Mucosa of stomach (tissue), 1 donor: Measurements from ENCODE around the gene FZD7.

Source experiments
- H3K27me3 ChIP-seq: one replicate; pipeline ENCODE4 v1.7.0; 2013; ENCODE audit warnings: mild to moderate bottlenecking, low read length; ENCODE audit not compliant: control insufficient read depth, insufficient read depth
- H3K36me3 ChIP-seq: one replicate; pipeline ENCODE4 v1.7.0; 2013; ENCODE audit warnings: low read length; ENCODE audit not compliant: control insufficient read depth, insufficient read depth
- H3K4me1 ChIP-seq: one replicate; pipeline ENCODE4 v1.7.0; 2013; ENCODE audit warnings: mild to moderate bottlenecking, low read length; ENCODE audit not compliant: control insufficient read depth, insufficient read depth
- H3K4me3 ChIP-seq: one replicate; pipeline ENCODE4 v1.7.0; 2013; ENCODE audit warnings: low read length
- H3K9ac ChIP-seq: one replicate; pipeline ENCODE4 v1.7.0; 2013; ENCODE audit warnings: mild to moderate bottlenecking, low read length, moderate library complexity
- H3K9me3 ChIP-seq: one replicate; pipeline ENCODE4 v1.7.0; 2013; ENCODE audit warnings: mild to moderate bottlenecking, low read length, moderate library complexity; ENCODE audit not compliant: control insufficient read depth
- donor health status: Pancreatic carcinoma.

FZD7 gene

GRCh38 chr2:202064171-202064880, 30.7 kb downstream of the FZD7 start:
- Histone ChIP-seq H3K9me3 (no peaks in the 10 kb centered on the region), H3K27me3 (no peaks in the 10 kb centered on the region), H3K4me1 (peaks cover 10% of the 10 kb centered on the region), H3K36me3 (no peaks in the 10 kb centered on the region), H3K9ac (no peak overlapping the region), H3K4me3 (no peak overlapping the region)

GRCh38 chr2:202064881-202065230, 31.2 kb downstream of the FZD7 start:
- no peaks in the 10 kb centered on the region for H3K9me3 ChIP-seq
- H3K4me3 ChIP-seq, result no peak overlapping the region
- peaks cover 10% of the 10 kb centered on the region for H3K4me1 ChIP-seq
- H3K36me3 ChIP-seq, result no peaks in the 10 kb centered on the region
- H3K9ac ChIP-seq, result no peak overlapping the region
- no peaks in the 10 kb centered on the region for H3K27me3 ChIP-seq

- Histone ChIP-seq H3K4me1 (peaks cover 10% of the 10 kb centered on the region), H3K36me3 (no peaks in the 10 kb centered on the region), H3K27me3 (no peaks in the 10 kb centered on the region), H3K4me3 (no peak overlapping the region), H3K9me3 (no peaks in the 10 kb centered on the region), H3K9ac (no peak overlapping the region)
These were observed 32.2 kb downstream of the FZD7 start for GRCh38 chr2:202065876-202066275.

GRCh38 chr2:202066875-202067274, 33.2 kb downstream of the FZD7 start:
- Histone ChIP-seq H3K9ac (no peak overlapping the region), H3K4me3 (no peak overlapping the region), H3K4me1 (peaks cover 10% of the 10 kb centered on the region), H3K27me3 (no peaks in the 10 kb centered on the region), H3K36me3 (no peaks in the 10 kb centered on the region), H3K9me3 (no peaks in the 10 kb centered on the region)

GRCh38 chr2:202067589-202067988, 33.9 kb downstream of the FZD7 start:
- Histone ChIP-seq H3K4me3 (no peak overlapping the region), H3K36me3 (no peaks in the 10 kb centered on the region), H3K9ac (no peak overlapping the region), H3K4me1 (peaks cover 10% of the 10 kb centered on the region), H3K9me3 (no peaks in the 10 kb centered on the region), H3K27me3 (no peaks in the 10 kb centered on the region)

GRCh38 chr2:202069170-202070067, 35.8 kb downstream of the FZD7 start:
- no peak overlapping the region for H3K4me3 ChIP-seq
- H3K36me3 ChIP-seq, result no peaks in the 10 kb centered on the region
- peaks cover 6% of the 10 kb centered on the region for H3K4me1 ChIP-seq
- H3K27me3 ChIP-seq, result no peaks in the 10 kb centered on the region
- no peak overlapping the region for H3K9ac ChIP-seq
- H3K9me3 ChIP-seq, result no peaks in the 10 kb centered on the region

GRCh38 chr2:202071107-202071506, 37.5 kb downstream of the FZD7 start:
- Histone ChIP-seq H3K9me3 (no peaks in the 10 kb centered on the region), H3K36me3 (no peaks in the 10 kb centered on the region), H3K4me3 (no peak overlapping the region), H3K4me1 (no peaks in the 10 kb centered on the region), H3K9ac (no peak overlapping the region), H3K27me3 (no peaks in the 10 kb centered on the region)

GRCh38 chr2:202072226-202072625, 38.6 kb downstream of the FZD7 start:
- H3K9me3 ChIP-seq, result no peaks in the 10 kb centered on the region
- H3K4me3 ChIP-seq, result no peak overlapping the region
- no peaks in the 10 kb centered on the region for H3K4me1 ChIP-seq
- no peaks in the 10 kb centered on the region for H3K36me3 ChIP-seq
- H3K9ac ChIP-seq, result no peak overlapping the region
- H3K27me3 ChIP-seq, result no peaks in the 10 kb centered on the region

- Histone ChIP-seq H3K4me3 (no peak within 1 kb of the TSS), H3K4me1 (no peaks in the 10 kb centered on the region), H3K9me3 (no peaks in the 10 kb centered on the region), H3K27me3 (no peaks in the 10 kb centered on the region), H3K9ac (no peak within 1 kb of the TSS), H3K36me3 (no peaks in the 10 kb centered on the region)
These were observed 39.2 kb downstream of the FZD7 start, which contains the start of gene KIAA2012 for GRCh38 chr2:202072737-202073401. KIAA2012 (plus strand) TSS chr2:202073255; CDS start chr2:202073628, 373 bp downstream.

- Histone ChIP-seq H3K4me1 (no peaks in the 10 kb centered on the region), H3K9ac (no peak overlapping the region), H3K27me3 (no peaks in the 10 kb centered on the region), H3K4me3 (no peak overlapping the region), H3K36me3 (no peaks in the 10 kb centered on the region), H3K9me3 (no peaks in the 10 kb centered on the region)
These were observed 40.7 kb downstream of the FZD7 start for GRCh38 chr2:202074324-202074723.

- H3K4me3 ChIP-seq, result no peak overlapping the region
- H3K36me3 ChIP-seq, result no peaks in the 10 kb centered on the region
- no peak overlapping the region for H3K9ac ChIP-seq
- H3K9me3 ChIP-seq, result no peaks in the 10 kb centered on the region
- H3K4me1 ChIP-seq, result no peaks in the 10 kb centered on the region
- H3K27me3 ChIP-seq, result no peaks in the 10 kb centered on the region
These were observed 45.7 kb downstream of the FZD7 start for GRCh38 chr2:202079310-202079709.

- no peaks in the 10 kb centered on the region for H3K36me3 ChIP-seq
- no peak overlapping the region for H3K9ac ChIP-seq
- no peaks in the 10 kb centered on the region for H3K4me1 ChIP-seq
- H3K27me3 ChIP-seq, result no peaks in the 10 kb centered on the region
- no peaks in the 10 kb centered on the region for H3K9me3 ChIP-seq
- no peak overlapping the region for H3K4me3 ChIP-seq
These were observed 50.6 kb downstream of the FZD7 start for GRCh38 chr2:202084265-202084664.
